ENCODE data around the gene DIS3L2.

- TF ChIP-seq KDM5A (IDR thresholded peaks at IDR 0.05; ENCODE audit: low read length) (no peak), POLR2AphosphoS5 (IDR thresholded peaks at IDR 0.05; ENCODE audit: low read depth, low read length) (no peak), SP1 (IDR thresholded peaks at IDR 0.05; ENCODE audit: low read depth, low read length) (no peak), ZNF274 (IDR thresholded peaks at IDR 0.05; ENCODE audit: borderline replicate concordance, extremely low read depth, low read length) (no peak), TAF1 (IDR thresholded peaks at IDR 0.05; ENCODE audit: low read depth, low read length) (no peak), EP300 (IDR thresholded peaks at IDR 0.05; ENCODE audit: borderline replicate concordance in 1 of 2, low read depth in 2 of 2, low read length in 2 of 2) (no peak)
- TF ChIP-seq, protein P1, sequence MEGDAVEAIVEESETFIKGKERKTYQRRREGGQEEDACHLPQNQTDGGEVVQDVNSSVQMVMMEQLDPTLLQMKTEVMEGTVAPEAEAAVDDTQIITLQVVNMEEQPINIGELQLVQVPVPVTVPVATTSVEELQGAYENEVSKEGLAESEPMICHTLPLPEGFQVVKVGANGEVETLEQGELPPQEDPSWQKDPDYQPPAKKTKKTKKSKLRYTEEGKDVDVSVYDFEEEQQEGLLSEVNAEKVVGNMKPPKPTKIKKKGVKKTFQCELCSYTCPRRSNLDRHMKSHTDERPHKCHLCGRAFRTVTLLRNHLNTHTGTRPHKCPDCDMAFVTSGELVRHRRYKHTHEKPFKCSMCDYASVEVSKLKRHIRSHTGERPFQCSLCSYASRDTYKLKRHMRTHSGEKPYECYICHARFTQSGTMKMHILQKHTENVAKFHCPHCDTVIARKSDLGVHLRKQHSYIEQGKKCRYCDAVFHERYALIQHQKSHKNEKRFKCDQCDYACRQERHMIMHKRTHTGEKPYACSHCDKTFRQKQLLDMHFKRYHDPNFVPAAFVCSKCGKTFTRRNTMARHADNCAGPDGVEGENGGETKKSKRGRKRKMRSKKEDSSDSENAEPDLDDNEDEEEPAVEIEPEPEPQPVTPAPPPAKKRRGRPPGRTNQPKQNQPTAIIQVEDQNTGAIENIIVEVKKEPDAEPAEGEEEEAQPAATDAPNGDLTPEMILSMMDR (IDR thresholded peaks at IDR 0.05; ENCODE audit: control extremely low read depth in 1 of 3, insufficient read depth in 1 of 3, low read depth in 1 of 3, low read length in 3 of 3), result no peak
- TF ChIP-seq, protein P2, sequence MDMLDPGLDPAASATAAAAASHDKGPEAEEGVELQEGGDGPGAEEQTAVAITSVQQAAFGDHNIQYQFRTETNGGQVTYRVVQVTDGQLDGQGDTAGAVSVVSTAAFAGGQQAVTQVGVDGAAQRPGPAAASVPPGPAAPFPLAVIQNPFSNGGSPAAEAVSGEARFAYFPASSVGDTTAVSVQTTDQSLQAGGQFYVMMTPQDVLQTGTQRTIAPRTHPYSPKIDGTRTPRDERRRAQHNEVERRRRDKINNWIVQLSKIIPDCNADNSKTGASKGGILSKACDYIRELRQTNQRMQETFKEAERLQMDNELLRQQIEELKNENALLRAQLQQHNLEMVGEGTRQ (IDR thresholded peaks at IDR 0.05; ENCODE audit: low read length), result no peak
Observed at GRCh38 chr2:231922311-231923009, 39.1 kb upstream of the DIS3L2 start.

Measured in H1 (cell line).